Mesothelial cell of epicardium (in vitro differentiated cells): ENCODE measurements around the gene HOXB6. TPM values are rescaled to one million over a fixed set of nuclear protein-coding genes. Genes with fewer than 3 reads are reported as not detected.

Source experiments
- DNase-seq, 2 experiments: peaks; one replicate each; pipeline ENCODE4 v3.0.0; 2021; ENCODE audit warnings: low spot score in 2 of 2; ENCODE audit not compliant: unreplicated experiment in 2 of 2
- H3K27ac Mint-ChIP-seq: 2 replicates; pipeline ENCODE4 v1.8.0; 2021; ENCODE audit warnings: mixed read lengths
- H3K27me3 Mint-ChIP-seq: 2 replicates; pipeline ENCODE4 v1.8.0; 2021; ENCODE audit warnings: low read depth, mixed read lengths
- H3K36me3 Mint-ChIP-seq: 2 replicates; pipeline ENCODE4 v1.8.0; 2021; ENCODE audit warnings: mixed read lengths
- H3K4me1 Mint-ChIP-seq: 2 replicates; pipeline ENCODE4 v1.8.0; 2021; ENCODE audit warnings: mixed read lengths
- H3K4me3 Mint-ChIP-seq: 2 replicates; pipeline ENCODE4 v1.8.0; 2021; ENCODE audit warnings: mild to moderate bottlenecking, moderate library complexity, mixed read lengths
- H3K9me3 Mint-ChIP-seq: 2 replicates; pipeline ENCODE4 v1.8.0; 2021; ENCODE audit warnings: mixed read lengths
- total RNA-seq: library from RNA; stranded (reverse); gene quantifications from 3 replicates; pipeline ENCODE4 v1.2.1, GENCODE V29; 2021
- TF ChIP-seq, protein P1 (sequence below): fragments of 200-600 bp; sonication (generic); IDR thresholded peaks from one replicate; pipeline ENCODE4 v1.5.0; 2021; ENCODE audit warnings: antibody characterized with exemption; ENCODE audit not compliant: unreplicated experiment

Gene HOXB6
- total RNA-seq = 56.4 to 63.1 TPM (median 59.7 TPM) in 3 replicates

DNA sequence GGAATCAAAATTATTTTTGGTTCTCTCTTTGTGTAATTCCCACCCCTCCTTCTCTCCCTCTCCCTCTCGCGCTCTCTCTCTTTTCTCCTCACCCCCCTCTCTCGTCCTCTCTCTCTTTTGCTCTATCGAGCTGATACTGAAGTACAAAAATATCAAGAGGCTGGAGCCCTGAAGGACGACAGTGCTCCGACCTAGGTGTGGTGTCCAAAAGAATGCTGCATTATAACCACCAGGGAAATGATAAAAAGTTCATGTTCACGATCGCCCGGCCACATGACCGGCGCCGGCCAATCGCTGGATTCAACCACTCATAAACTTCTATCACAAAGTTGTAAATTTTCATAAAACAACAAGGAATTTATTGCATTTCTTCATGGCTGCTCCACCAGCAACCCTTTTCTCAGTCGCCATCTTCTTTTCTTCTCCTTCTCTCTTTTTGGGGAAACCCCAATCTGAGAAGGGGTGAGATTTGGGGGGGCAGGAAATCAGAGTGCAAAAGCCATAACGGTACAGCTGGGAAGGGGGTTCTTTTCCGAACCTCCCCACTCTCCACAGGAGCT, at the start of gene HOXB6:
Gene HOXB6, minus strand, starts transcription at position 217 of the 560 bp plus-strand sequence. CDS start 6,836 bp downstream, outside the sequence.
- TF ChIP-seq, protein P1, sequence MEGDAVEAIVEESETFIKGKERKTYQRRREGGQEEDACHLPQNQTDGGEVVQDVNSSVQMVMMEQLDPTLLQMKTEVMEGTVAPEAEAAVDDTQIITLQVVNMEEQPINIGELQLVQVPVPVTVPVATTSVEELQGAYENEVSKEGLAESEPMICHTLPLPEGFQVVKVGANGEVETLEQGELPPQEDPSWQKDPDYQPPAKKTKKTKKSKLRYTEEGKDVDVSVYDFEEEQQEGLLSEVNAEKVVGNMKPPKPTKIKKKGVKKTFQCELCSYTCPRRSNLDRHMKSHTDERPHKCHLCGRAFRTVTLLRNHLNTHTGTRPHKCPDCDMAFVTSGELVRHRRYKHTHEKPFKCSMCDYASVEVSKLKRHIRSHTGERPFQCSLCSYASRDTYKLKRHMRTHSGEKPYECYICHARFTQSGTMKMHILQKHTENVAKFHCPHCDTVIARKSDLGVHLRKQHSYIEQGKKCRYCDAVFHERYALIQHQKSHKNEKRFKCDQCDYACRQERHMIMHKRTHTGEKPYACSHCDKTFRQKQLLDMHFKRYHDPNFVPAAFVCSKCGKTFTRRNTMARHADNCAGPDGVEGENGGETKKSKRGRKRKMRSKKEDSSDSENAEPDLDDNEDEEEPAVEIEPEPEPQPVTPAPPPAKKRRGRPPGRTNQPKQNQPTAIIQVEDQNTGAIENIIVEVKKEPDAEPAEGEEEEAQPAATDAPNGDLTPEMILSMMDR = no peak
- no peak for DNase-seq
- H3K27ac Mint-ChIP-seq = peak within 1 kb of the TSS; percentile 100
- peaks cover 89% of the 10 kb centered on the region for H3K4me1 Mint-ChIP-seq
- peak within 1 kb of the TSS; percentile 90 for H3K4me3 Mint-ChIP-seq
- H3K27me3 Mint-ChIP-seq = no peaks in the 10 kb centered on the region
- no peaks in the 10 kb centered on the region for H3K9me3 Mint-ChIP-seq
- peaks cover 18% of the 10 kb centered on the region for H3K36me3 Mint-ChIP-seq

DNA sequence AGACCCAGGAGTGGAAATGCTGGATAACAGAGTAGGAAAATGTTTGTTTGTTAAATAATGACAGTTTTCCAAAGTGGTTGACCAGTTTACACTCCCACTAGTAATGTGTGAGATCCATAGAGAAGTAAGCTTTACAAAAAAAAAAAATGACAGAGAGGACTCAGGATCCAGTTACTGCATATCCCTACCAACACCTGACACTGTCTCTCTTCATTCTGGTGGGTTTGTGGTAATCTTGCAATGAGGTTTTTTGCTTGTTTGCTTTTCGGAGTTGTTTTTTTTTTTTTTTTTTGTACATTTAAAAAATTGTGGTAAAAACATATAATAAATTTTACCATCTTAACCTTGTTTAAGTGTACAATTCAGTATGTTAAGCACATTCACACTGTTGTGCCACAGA, 45.0 kb upstream of the HOXB6 start:
- peaks cover 17% of the 10 kb centered on the region for H3K4me1 Mint-ChIP-seq
- no peaks in the 10 kb centered on the region for H3K36me3 Mint-ChIP-seq
- TF ChIP-seq, protein P1 = no peak
- DNase-seq = no peak
- no peak overlapping the region for H3K27ac Mint-ChIP-seq
- H3K9me3 Mint-ChIP-seq = peaks cover 4% of the 10 kb centered on the region
- H3K4me3 Mint-ChIP-seq = no peak overlapping the region
- H3K27me3 Mint-ChIP-seq = peaks cover 54% of the 10 kb centered on the region

DNA sequence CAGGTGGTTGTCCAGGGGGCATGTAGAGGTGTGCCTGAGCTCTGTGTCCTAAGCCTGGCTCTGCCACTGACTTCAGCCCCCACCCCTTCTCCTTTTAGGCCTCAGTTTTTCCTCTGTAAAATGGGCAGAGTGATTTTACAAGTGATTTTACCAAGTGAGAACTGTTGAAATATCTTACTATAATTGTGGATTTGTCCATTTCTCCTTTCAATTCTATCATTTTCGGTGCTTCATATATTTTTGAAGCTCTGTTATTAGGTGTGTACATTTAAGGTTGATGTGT, 43.1 kb upstream of the HOXB6 start:
- H3K9me3 Mint-ChIP-seq = peaks cover 4% of the 10 kb centered on the region
- H3K4me3 Mint-ChIP-seq = peak overlapping the region; percentile 85
- H3K4me1 Mint-ChIP-seq = peaks cover 33% of the 10 kb centered on the region
- no peak for DNase-seq
- peaks cover 73% of the 10 kb centered on the region for H3K27me3 Mint-ChIP-seq
- H3K36me3 Mint-ChIP-seq = no peaks in the 10 kb centered on the region
- TF ChIP-seq, protein P1 = no peak
- H3K27ac Mint-ChIP-seq = peak overlapping the region; percentile 76

DNA sequence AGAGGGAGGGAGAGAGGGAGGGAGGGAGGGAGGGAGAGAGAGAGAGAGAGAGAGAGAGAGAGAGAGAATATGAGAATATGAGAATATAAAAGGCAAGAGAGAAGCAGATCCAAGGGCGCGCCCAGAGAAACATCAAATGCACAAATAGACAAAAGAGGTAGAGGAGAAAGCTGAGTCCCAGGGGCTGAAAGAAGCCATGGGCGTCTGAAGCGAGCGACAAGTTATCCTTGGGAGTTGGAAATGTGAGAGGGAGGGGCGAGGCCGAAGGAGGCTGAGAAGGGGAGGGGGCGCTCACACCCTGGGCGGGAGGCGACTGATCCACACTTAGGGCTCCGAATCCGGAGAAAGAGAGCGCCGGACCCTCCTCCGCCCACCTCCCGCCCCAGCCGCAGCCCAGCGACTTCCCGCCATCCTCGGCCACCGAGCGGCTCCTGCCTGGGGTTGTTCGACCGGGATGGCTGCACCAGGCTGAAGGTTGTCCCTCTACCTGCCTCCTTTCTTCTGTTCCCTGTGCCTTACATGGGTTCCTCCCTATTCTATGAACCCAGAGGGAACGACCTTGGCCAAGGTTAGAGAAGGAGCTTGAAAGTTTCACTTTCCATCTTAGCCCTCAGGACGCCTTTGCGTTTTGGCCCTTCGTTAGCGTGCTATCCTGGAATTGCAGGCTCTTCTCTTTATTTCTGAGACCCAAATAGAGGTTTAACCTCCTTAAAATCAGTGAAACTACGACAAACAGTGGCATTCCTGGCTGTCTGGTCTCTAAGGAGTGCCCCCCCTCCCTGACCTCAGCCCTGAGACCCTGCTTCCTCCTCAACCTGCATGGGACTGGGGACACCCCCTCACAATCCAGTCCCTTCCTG, 42.5 kb upstream of the HOXB6 start:
- H3K4me3 Mint-ChIP-seq = peak overlapping the region; percentile 85
- H3K36me3 Mint-ChIP-seq = no peaks in the 10 kb centered on the region
- peaks cover 4% of the 10 kb centered on the region for H3K9me3 Mint-ChIP-seq
- peaks cover 39% of the 10 kb centered on the region for H3K4me1 Mint-ChIP-seq
- no peak for DNase-seq
- H3K27ac Mint-ChIP-seq = peak overlapping the region; percentile 89
- TF ChIP-seq, protein P1 = no peak
- peaks cover 77% of the 10 kb centered on the region for H3K27me3 Mint-ChIP-seq

DNA sequence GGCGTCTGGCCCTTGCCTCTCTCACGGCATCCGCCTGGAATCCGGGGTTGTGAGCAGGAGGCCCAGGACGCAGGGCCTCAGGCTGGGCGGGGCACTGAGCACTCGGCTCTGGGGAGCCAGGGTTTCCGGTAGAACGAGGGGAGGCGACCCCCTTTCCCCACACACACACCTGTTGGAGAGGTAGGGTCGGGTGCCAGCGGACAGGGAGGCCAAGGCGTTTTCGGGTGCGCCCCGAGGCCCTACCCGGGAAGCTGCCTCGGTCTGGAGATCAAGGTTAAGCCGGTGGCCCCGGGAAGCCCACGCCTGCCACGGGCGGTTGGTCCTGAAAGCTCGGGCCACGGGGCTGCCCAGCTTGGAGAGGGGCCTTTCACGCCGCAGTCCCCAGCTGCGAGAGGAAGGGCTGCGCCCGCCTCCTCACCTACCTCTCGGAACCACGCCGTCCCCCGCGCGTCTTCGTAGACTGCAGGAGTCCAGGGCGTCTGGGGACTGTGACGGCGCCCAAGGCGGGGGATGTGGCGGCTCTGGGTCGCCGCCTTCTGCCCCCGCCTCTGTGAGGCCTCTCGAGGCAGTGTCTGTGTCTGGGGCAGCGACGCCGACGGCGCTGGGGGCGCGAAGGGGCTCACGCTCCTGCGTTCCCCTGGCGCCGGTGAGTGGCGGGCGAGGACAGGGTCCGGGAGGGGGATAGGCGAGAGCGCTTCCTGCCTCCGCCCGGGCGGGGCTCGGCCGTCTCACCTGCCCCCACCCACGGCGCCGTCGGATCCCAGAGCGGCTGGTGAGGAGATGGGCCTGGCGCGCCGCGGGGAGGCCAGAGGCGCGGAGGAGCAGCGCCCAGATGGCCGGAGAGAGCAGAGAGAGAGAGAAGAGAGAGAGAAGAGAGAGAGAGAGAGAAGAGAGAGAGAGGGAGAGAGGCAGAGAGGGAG, 41.7 kb upstream of the HOXB6 start:
- peak in 1 of 2 experiments; percentile 59 for DNase-seq

More for the DNA sequence above, 41.7 kb upstream of the HOXB6 start:
- Mint-ChIP-seq H3K9me3 (no peaks in the 10 kb centered on the region), H3K4me1 (peaks cover 45% of the 10 kb centered on the region), H3K27me3 (peaks cover 82% of the 10 kb centered on the region), H3K4me3 (peak overlapping the region; percentile 85), H3K36me3 (no peaks in the 10 kb centered on the region), H3K27ac (peak overlapping the region; percentile 95)
- TF ChIP-seq, protein P1 = no peak
